H4 (cell line): Measurements from ENCODE around the gene STRA6. TPM values are rescaled to one million over a fixed set of nuclear protein-coding genes. Genes with fewer than 3 reads are reported as not detected.

Experiments used
- DNase-seq: peaks from one replicate; pipeline ENCODE4 v3.0.0-alpha.2; 2015; ENCODE audit warnings: low spot score
- total RNA-seq: library from RNA; depleted of rRNA; stranded (reverse); fragments of >200 nt; shearing (Covaris generic); gene quantifications from 2 replicates; pipeline ENCODE4 v1.2.3, GENCODE V29; 2014; rRNA removed

The STRA6 gene
- total RNA-seq, 1 experiment from 2014 or later: 16.8 TPM

- no peak for DNase-seq
These were observed 69.6 kb downstream of the STRA6 start for GRCh38 chr15:74132681-74133651.

- no peak for DNase-seq
These were observed 70.8 kb downstream of the STRA6 start for GRCh38 chr15:74131628-74132413.

GRCh38 chr15:74130849-74131627 is 71.5 kb downstream of the STRA6 start:
- no peak for DNase-seq

- no peak for DNase-seq
These were observed 72.3 kb downstream of the STRA6 start, which contains the start of gene ISLR2 for GRCh38 chr15:74130155-74130848. Gene ISLR2 (plus strand): TSS chr15:74130586. CDS start chr15:74132755, 2,169 bp downstream.

- DNase-seq: no peak
These were observed 72.9 kb downstream of the STRA6 start for GRCh38 chr15:74129586-74130154.

Other genes with a start within 250 kb of the STRA6 start
- gene STOML1, start 210.5 kb downstream of the STRA6 start, total RNA-seq: 5.2 and 6.7 TPM in 2 replicates
- gene PML, start 208.1 kb downstream of the STRA6 start, total RNA-seq: 19.0 and 20.0 TPM in 2 replicates
- not detected in 2 replicates for gene GOLGA6A, start 120.2 kb downstream of the STRA6 start, total RNA-seq
- gene ISLR2, start 72.2 kb downstream of the STRA6 start, total RNA-seq: not detected in 2 replicates
- gene ISLR, start 29.1 kb downstream of the STRA6 start, total RNA-seq: 0.06 TPM in 1 of 2 replicates, not detected in the other
- 2.0 and 2.8 TPM in 2 replicates for gene CCDC33, start 33.5 kb upstream of the STRA6 start, total RNA-seq
- not detected in 2 replicates for gene CYP11A1, start 164.9 kb upstream of the STRA6 start, total RNA-seq
- 0.53 and 0.91 TPM in 2 replicates for gene SEMA7A, start 231.2 kb upstream of the STRA6 start, total RNA-seq